ENCODE measurements around the gene CREB5. TPM values are rescaled to one million over a fixed set of nuclear protein-coding genes. Genes with fewer than 3 reads are reported as not detected.

CREB5 gene
- total RNA-seq, 1 experiment from 2014 or later: 0.49 TPM

- no peak for ATAC-seq
- Histone ChIP-seq H4K20me1 (ENCODE audit: insufficient read depth) (no peaks in the 10 kb centered on the region), H3K27me3 (ENCODE audit: insufficient read depth, low read length) (peaks cover 84% of the 10 kb centered on the region), H3K9me2 (ENCODE audit: insufficient read depth) (no peaks in the 10 kb centered on the region), H3K79me2 (ENCODE audit: insufficient read depth, low read length) (no peaks in the 10 kb centered on the region), H3K4me1 (ENCODE audit: control insufficient read depth in 1 of 2, insufficient read depth in 2 of 2, low read length in 2 of 2) (no peaks in the 10 kb centered on the region), H3K9ac (ENCODE audit: low read length) (no peak overlapping the region), H3K36me3 (ENCODE audit: control insufficient read depth in 1 of 2, insufficient read depth in 2 of 2, low read length in 2 of 2) (no peaks in the 10 kb centered on the region), H3K4me2 (ENCODE audit: low read length) (no peak overlapping the region), H2AFZ (ENCODE audit: low read depth, low read length, poor library complexity, severe bottlenecking) (no peak overlapping the region), H3K27ac (ENCODE audit: low read depth, low read length) (no peak overlapping the region), H3K9me3 (ENCODE audit: control insufficient read depth in 1 of 2, insufficient read depth in 1 of 2, low read depth in 1 of 2, low read length in 2 of 2) (no peaks in the 10 kb centered on the region), H3K4me3 (replicated peaks in 1 of 2; ENCODE audit: low read depth in 1 of 2, low read length in 2 of 2) (no peak overlapping the region)
- no peak for TF ChIP-seq POLR2A (IDR thresholded peaks at IDR 0.05; ENCODE audit: borderline replicate concordance, extremely low read depth, insufficient read depth, insufficient read length)
- TF ChIP-seq FOSL1 (IDR thresholded peaks at IDR 0.05; ENCODE audit: low read depth): no peak
- no peak for TF ChIP-seq SRF (IDR thresholded peaks at IDR 0.05; ENCODE audit: low read depth)
- no peak for DNase-seq (ENCODE audit: low read depth, low spot score)
- ChIA-PET CTCF (no interaction called here), POLR2A (no interaction called here), RAD21 (ENCODE audit: low non-redundant PET in 1 of 2, low total read pairs in 2 of 2, uncharacterized antibody in 2 of 2, unreplicated experiment in 2 of 2) (no interaction called here)
- no TSS peak for BruUV-seq (replicated peaks)
- intact Hi-C loops (cut with micrococcal nuclease): no loop called here
Measured at GRCh38 chr7:28442540-28443420, 30.5 kb downstream of the CREB5 start.

GRCh38 chr7:28446131-28446530, 33.8 kb downstream of the CREB5 start:
- RAD21 ChIA-PET (ENCODE audit: low non-redundant PET in 1 of 2, low total read pairs in 2 of 2, uncharacterized antibody in 2 of 2, unreplicated experiment in 2 of 2): no interaction called here
- H3K4me2 ChIP-seq (ENCODE audit: low read length): no peak overlapping the region
- POLR2A ChIA-PET: interaction anchor here (0.6 kb wide), 1 partner anchor 400 kb away, joined by 5 read pairs; no protein-coding TSS in a partner anchor
- H3K27ac ChIP-seq (ENCODE audit: low read depth, low read length): no peak overlapping the region
- no peak for DNase-seq (ENCODE audit: low read depth, low spot score)
- no peak for ATAC-seq
- no peak overlapping the region for H2AFZ ChIP-seq (ENCODE audit: low read depth, low read length, poor library complexity, severe bottlenecking)
- intact Hi-C loops (cut with micrococcal nuclease): no loop called here
- TF ChIP-seq SRF (IDR thresholded peaks at IDR 0.05; ENCODE audit: low read depth): no peak
- TF ChIP-seq REST (IDR thresholded peaks at IDR 0.05; ENCODE audit: low read depth): no peak
- no peak for TF ChIP-seq EGR1 (IDR thresholded peaks at IDR 0.05; ENCODE audit: low read depth)
- no peak overlapping the region for H3K4me3 ChIP-seq (replicated peaks in 1 of 2; ENCODE audit: low read depth in 1 of 2, low read length in 2 of 2)
- H3K27me3 ChIP-seq (ENCODE audit: insufficient read depth, low read length): peaks cover 81% of the 10 kb centered on the region
- no peak overlapping the region for H3K9ac ChIP-seq (ENCODE audit: low read length)
- BruUV-seq (replicated peaks): no TSS peak
- no peaks in the 10 kb centered on the region for H3K79me2 ChIP-seq (ENCODE audit: insufficient read depth, low read length)
- no peaks in the 10 kb centered on the region for H3K9me3 ChIP-seq (ENCODE audit: control insufficient read depth in 1 of 2, insufficient read depth in 1 of 2, low read depth in 1 of 2, low read length in 2 of 2)
- CTCF ChIA-PET: no interaction called here
- no peaks in the 10 kb centered on the region for H3K4me1 ChIP-seq (ENCODE audit: control insufficient read depth in 1 of 2, insufficient read depth in 2 of 2, low read length in 2 of 2)
- no peaks in the 10 kb centered on the region for H3K36me3 ChIP-seq (ENCODE audit: control insufficient read depth in 1 of 2, insufficient read depth in 2 of 2, low read length in 2 of 2)
- no peaks in the 10 kb centered on the region for H4K20me1 ChIP-seq (ENCODE audit: insufficient read depth)
- H3K9me2 ChIP-seq (ENCODE audit: insufficient read depth): no peaks in the 10 kb centered on the region
